AG10803 (cell line): ENCODE data around the gene KCTD16.

Experiments used
- DNase-seq: peaks from one replicate; pipeline ENCODE4 v3.0.0; 2010; ENCODE audit warnings: low read depth
- H3K4me3 ChIP-seq: 2 replicates; pipeline ENCODE4 v1.5.1; 2011; ENCODE audit warnings: mild to moderate bottlenecking, low read length, control low read depth
- CTCF ChIP-seq: conservative IDR thresholded peaks from 2 replicates; pipeline ENCODE4 v1.5.1; 2011; ENCODE audit warnings: mild to moderate bottlenecking, low read length, control low read depth, inconsistent platforms

KCTD16 gene

DNA sequence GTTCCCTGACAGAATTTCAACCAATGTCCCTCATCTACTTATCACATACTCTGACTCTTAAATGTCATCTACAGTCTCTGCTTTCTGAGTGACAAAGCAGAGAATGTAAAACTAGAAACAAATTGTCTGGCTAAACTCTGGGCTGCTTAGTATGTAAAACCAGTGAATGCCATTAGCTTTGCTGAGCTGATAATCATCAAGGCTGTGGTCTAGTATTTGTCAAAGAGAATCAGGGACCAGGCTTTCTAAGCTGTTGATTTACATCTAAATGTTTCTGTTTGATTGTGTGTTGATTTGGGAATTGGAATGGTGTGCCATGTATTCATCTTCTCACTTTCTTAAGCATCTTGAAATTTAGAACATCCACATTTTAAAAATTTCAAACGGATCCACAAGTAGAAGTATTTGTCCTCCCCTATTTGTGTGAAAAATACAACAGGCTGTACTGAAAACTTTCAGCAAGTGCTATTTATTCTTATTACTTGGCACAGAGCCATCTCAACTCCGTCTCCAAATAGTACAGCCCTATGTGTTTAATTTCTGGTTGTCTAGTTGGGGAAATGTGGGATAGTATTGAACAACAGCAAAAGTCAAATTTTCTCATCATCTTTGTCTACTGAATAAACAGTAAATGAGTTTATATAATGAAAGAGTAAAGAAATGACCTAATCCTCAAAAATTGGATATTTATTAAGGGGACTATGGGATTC is 251.5 kb downstream of the KCTD16 start:
- no peak for TF ChIP-seq CTCF
- no peak for DNase-seq
- no peak overlapping the region for H3K4me3 ChIP-seq

GRCh38 chr5:144427866-144428265 is 257.2 kb downstream of the KCTD16 start:
- TF ChIP-seq CTCF, result no peak
- H3K4me3 ChIP-seq, result no peak overlapping the region
- no peak for DNase-seq

- DNase-seq, result no peak
- TF ChIP-seq CTCF, result no peak
- no peak overlapping the region for H3K4me3 ChIP-seq
Observed at GRCh38 chr5:144428326-144428725, 257.7 kb downstream of the KCTD16 start.

- DNase-seq, result no peak
- TF ChIP-seq CTCF, result no peak
- H3K4me3 ChIP-seq, result no peak overlapping the region
Observed at GRCh38 chr5:144429405-144429804, 258.7 kb downstream of the KCTD16 start.

GRCh38 chr5:144429905-144430304 is 259.2 kb downstream of the KCTD16 start:
- no peak overlapping the region for H3K4me3 ChIP-seq
- no peak for TF ChIP-seq CTCF
- no peak for DNase-seq

DNA sequence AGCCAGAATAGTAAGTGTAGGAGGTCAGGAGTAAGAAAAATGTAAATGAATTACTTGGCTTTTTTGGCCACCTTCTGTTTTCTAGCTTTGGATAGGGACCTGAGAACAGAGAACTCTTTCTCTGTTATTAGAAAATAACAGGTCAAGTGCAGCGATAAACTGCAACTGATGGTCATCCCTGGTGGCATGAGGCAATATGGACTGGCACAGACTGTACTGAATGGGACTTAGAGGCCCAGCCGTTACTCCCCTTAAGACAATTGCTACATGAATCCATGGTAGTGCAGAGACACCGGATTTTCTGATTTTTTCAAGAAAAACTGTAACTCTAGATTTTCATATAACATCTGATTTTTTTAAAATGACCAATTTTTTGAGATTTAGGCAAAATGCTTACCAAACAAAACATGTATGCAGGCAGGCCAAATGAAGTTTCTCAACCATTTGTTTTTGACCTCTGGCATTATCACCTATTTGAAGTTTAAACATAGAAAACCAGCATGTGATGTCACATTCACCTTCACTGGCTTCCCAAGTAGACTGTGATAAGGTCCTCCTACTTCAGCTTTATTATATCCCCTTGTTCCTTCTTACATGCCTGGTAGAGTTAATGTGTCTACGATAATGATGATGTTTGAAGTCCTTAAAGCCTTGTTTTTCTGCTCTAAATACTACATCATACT is 262.6 kb downstream of the KCTD16 start:
- no peak for TF ChIP-seq CTCF
- H3K4me3 ChIP-seq, result no peak overlapping the region
- no peak for DNase-seq

- DNase-seq, result no peak
- H3K4me3 ChIP-seq, result no peak overlapping the region
- TF ChIP-seq CTCF, result no peak
Observed at GRCh38 chr5:144433893-144434292, 263.2 kb downstream of the KCTD16 start.
